K562 treated with DMSO at 1 percent for 4 hours (cell line): Measurements from ENCODE around the gene CEP63. TPM values are rescaled to one million over a fixed set of nuclear protein-coding genes. Genes with fewer than 3 reads are reported as not detected.

ENCODE experiments used
- total RNA-seq: library from RNA; unstranded; fragments of 300-600 nt; gene quantifications from 2 replicates; pipeline ENCODE4 v1.2.3, GENCODE V29; 2022; ENCODE audit not compliant: insufficient read depth

CEP63 gene
- total RNA-seq = 11.2 and 13.1 TPM in 2 replicates

DNA sequence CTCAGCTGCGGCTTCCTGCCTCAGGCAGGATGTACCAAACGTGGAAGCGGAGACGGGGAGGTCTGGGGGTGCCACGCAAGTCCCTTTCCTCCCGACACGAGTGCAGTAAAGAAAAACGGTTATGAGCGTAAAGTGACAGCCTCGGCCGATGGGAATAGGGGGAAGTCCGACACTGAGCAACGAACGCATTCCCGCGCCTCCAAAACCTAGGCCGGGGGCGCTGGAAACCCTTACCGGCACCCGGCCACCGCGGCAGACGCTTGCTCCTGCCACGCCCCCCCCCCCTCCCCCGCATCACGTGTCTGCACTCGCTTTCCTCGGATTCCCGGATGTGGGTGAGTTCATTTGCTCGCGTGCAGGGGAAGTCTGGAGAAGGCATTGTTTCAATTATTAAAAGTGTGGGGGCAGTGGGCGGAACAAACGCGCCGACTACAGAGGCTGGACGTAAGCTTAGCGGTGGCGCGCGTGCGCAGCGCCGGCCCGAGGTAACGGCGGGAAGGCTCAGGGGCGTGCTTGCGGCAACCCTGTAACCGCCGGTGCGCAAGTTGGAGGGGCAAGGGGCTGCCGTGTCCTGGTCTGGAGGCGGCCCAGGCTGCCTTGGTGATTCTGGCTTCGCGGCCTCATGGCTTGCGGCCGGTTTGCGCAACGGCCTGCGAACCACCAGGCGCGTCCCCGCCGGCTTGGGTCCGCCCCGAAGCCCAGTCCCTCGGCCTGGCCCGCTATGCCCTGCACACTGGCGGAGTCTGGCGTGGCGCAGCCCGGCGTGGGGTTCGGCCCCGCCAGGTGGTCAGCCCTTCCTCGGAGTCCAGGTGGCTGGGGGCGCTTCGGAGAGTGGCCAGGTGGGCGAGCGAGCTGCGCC, at the start of gene CEP63, which contains the start of gene ANAPC13:
CEP63 (plus strand) TSS at position 340 of the 859 bp plus-strand sequence. CDS start 9,264 bp downstream, outside the sequence.
ANAPC13 (minus strand) TSS at position 268 of the 859 bp plus-strand sequence. CDS start 3,081 bp downstream, outside the sequence.

Other genes with a start within 250 kb of the CEP63 start
- gene RYK, start 235.2 kb upstream of the CEP63 start, total RNA-seq = 5.9 and 7.5 TPM in 2 replicates
- gene AMOTL2, start 111.6 kb upstream of the CEP63 start, total RNA-seq = not detected in 2 replicates
- 33.5 and 41.7 TPM in 2 replicates for gene ANAPC13, start 72 bp upstream of the CEP63 start, total RNA-seq
- not detected in 2 replicates for gene KY, start 165.0 kb downstream of the CEP63 start, total RNA-seq